Measurements from ENCODE around the gene MSTN. TPM values are rescaled to one million over a fixed set of nuclear protein-coding genes. Genes with fewer than 3 reads are reported as not detected.

The MSTN gene
- total RNA-seq, 1 experiment from 2014 or later = not detected

DNA sequence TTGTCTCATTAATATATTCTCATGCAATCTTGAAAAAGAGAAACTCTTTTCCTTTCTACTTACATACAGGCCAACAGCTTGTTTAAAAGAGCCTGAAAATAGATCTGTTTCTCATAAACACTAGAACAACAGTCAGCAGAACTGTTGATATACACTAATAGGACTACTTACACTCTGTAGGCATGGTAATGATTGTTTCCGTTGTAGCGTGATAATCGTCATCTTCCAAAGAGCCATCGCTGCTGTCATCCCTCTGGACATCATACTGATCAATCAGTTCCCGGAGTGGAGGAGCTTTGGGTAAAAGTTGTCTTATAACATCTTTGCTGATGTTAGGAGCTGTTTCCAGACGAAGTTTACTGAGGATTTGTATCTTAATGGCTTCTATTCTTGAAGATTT, 476 bp downstream of the MSTN start:
- Mint-ChIP-seq H3K27ac (no peak overlapping the region), H3K4me1 (no peaks in the 10 kb centered on the region), H3K36me3 (no peaks in the 10 kb centered on the region), H3K9me3 (no peaks in the 10 kb centered on the region), H3K27me3 (ENCODE audit: low read depth) (no peaks in the 10 kb centered on the region), H3K4me3 (no peak overlapping the region)
- ATAC-seq (no peak), DNase-seq (ENCODE audit: low spot score) (no peak)
- CTCF ChIA-PET = no interaction called here
- TF ChIP-seq FOXJ3 (CRISPR knock-in tag; IDR thresholded peaks at IDR 0.05; ENCODE audit: borderline replicate concordance) (no peak), ZNF423 (CRISPR knock-in tag; IDR thresholded peaks at IDR 0.05) (no peak), SOX15 (CRISPR knock-in tag; IDR thresholded peaks at IDR 0.05) (no peak), HMGA2 (CRISPR knock-in tag; IDR thresholded peaks at IDR 0.05) (no peak), NFATC4 (CRISPR knock-in tag; IDR thresholded peaks at IDR 0.05) (no peak), SMAD3 (CRISPR knock-in tag; IDR thresholded peaks at IDR 0.05; ENCODE audit: borderline replicate concordance) (no peak), ETV6 (CRISPR knock-in tag; IDR thresholded peaks at IDR 0.05) (no peak)
- TF ChIP-seq, protein P1, sequence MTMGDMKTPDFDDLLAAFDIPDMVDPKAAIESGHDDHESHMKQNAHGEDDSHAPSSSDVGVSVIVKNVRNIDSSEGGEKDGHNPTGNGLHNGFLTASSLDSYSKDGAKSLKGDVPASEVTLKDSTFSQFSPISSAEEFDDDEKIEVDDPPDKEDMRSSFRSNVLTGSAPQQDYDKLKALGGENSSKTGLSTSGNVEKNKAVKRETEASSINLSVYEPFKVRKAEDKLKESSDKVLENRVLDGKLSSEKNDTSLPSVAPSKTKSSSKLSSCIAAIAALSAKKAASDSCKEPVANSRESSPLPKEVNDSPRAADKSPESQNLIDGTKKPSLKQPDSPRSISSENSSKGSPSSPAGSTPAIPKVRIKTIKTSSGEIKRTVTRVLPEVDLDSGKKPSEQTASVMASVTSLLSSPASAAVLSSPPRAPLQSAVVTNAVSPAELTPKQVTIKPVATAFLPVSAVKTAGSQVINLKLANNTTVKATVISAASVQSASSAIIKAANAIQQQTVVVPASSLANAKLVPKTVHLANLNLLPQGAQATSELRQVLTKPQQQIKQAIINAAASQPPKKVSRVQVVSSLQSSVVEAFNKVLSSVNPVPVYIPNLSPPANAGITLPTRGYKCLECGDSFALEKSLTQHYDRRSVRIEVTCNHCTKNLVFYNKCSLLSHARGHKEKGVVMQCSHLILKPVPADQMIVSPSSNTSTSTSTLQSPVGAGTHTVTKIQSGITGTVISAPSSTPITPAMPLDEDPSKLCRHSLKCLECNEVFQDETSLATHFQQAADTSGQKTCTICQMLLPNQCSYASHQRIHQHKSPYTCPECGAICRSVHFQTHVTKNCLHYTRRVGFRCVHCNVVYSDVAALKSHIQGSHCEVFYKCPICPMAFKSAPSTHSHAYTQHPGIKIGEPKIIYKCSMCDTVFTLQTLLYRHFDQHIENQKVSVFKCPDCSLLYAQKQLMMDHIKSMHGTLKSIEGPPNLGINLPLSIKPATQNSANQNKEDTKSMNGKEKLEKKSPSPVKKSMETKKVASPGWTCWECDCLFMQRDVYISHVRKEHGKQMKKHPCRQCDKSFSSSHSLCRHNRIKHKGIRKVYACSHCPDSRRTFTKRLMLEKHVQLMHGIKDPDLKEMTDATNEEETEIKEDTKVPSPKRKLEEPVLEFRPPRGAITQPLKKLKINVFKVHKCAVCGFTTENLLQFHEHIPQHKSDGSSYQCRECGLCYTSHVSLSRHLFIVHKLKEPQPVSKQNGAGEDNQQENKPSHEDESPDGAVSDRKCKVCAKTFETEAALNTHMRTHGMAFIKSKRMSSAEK (CRISPR knock-in tag; IDR thresholded peaks at IDR 0.05; ENCODE audit: borderline replicate concordance) = no peak
- TF ChIP-seq, protein P2, sequence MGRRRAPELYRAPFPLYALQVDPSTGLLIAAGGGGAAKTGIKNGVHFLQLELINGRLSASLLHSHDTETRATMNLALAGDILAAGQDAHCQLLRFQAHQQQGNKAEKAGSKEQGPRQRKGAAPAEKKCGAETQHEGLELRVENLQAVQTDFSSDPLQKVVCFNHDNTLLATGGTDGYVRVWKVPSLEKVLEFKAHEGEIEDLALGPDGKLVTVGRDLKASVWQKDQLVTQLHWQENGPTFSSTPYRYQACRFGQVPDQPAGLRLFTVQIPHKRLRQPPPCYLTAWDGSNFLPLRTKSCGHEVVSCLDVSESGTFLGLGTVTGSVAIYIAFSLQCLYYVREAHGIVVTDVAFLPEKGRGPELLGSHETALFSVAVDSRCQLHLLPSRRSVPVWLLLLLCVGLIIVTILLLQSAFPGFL (CRISPR knock-in tag; IDR thresholded peaks at IDR 0.05; ENCODE audit: borderline replicate concordance) = no peak
- TF ChIP-seq, protein P3, sequence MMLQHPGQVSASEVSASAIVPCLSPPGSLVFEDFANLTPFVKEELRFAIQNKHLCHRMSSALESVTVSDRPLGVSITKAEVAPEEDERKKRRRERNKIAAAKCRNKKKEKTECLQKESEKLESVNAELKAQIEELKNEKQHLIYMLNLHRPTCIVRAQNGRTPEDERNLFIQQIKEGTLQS (CRISPR knock-in tag; conservative IDR thresholded peaks at IDR 0.05) = no peak
- TF ChIP-seq, protein P4, sequence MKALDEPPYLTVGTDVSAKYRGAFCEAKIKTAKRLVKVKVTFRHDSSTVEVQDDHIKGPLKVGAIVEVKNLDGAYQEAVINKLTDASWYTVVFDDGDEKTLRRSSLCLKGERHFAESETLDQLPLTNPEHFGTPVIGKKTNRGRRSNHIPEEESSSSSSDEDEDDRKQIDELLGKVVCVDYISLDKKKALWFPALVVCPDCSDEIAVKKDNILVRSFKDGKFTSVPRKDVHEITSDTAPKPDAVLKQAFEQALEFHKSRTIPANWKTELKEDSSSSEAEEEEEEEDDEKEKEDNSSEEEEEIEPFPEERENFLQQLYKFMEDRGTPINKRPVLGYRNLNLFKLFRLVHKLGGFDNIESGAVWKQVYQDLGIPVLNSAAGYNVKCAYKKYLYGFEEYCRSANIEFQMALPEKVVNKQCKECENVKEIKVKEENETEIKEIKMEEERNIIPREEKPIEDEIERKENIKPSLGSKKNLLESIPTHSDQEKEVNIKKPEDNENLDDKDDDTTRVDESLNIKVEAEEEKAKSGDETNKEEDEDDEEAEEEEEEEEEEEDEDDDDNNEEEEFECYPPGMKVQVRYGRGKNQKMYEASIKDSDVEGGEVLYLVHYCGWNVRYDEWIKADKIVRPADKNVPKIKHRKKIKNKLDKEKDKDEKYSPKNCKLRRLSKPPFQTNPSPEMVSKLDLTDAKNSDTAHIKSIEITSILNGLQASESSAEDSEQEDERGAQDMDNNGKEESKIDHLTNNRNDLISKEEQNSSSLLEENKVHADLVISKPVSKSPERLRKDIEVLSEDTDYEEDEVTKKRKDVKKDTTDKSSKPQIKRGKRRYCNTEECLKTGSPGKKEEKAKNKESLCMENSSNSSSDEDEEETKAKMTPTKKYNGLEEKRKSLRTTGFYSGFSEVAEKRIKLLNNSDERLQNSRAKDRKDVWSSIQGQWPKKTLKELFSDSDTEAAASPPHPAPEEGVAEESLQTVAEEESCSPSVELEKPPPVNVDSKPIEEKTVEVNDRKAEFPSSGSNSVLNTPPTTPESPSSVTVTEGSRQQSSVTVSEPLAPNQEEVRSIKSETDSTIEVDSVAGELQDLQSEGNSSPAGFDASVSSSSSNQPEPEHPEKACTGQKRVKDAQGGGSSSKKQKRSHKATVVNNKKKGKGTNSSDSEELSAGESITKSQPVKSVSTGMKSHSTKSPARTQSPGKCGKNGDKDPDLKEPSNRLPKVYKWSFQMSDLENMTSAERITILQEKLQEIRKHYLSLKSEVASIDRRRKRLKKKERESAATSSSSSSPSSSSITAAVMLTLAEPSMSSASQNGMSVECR (CRISPR knock-in tag; IDR thresholded peaks at IDR 0.05; ENCODE audit: borderline replicate concordance) = no peak
- POLR2A ChIA-PET = no interaction called here

DNA sequence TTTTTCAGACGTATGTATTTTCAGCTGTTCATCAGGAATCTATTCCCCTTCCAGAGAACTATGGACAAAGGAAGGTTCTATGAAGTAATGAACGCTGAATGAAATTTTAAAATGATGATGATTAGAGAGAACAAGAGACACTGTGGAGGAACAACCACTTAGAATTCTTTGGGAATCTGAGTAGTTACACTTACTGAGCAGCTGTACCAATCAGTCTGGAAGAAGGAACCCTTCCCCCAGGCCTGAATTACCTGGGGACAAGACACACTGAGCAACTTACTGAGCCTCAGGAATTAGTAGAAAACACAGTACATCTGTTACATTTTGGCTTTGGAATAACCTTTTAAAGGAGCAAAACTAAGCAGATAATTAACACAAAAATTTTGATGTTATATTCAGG, 1.9 kb downstream of the MSTN start:
- CTCF ChIA-PET = no interaction called here
- TF ChIP-seq CREM (CRISPR knock-in tag; IDR thresholded peaks at IDR 0.05) (no peak), EMX1 (CRISPR knock-in tag; IDR thresholded peaks at IDR 0.05) (no peak), ZNF232 (CRISPR knock-in tag; IDR thresholded peaks at IDR 0.05) (no peak), NR2C2 (CRISPR knock-in tag; IDR thresholded peaks at IDR 0.05) (no peak)
- TF ChIP-seq, protein P5, sequence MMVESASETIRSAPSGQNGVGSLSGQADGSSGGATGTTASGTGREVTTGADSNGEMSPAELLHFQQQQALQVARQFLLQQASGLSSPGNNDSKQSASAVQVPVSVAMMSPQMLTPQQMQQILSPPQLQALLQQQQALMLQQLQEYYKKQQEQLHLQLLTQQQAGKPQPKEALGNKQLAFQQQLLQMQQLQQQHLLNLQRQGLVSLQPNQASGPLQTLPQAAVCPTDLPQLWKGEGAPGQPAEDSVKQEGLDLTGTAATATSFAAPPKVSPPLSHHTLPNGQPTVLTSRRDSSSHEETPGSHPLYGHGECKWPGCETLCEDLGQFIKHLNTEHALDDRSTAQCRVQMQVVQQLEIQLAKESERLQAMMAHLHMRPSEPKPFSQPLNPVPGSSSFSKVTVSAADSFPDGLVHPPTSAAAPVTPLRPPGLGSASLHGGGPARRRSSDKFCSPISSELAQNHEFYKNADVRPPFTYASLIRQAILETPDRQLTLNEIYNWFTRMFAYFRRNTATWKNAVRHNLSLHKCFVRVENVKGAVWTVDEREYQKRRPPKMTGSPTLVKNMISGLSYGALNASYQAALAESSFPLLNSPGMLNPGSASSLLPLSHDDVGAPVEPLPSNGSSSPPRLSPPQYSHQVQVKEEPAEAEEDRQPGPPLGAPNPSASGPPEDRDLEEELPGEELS (CRISPR knock-in tag; IDR thresholded peaks at IDR 0.05) = no peak
- TF ChIP-seq, protein P6, sequence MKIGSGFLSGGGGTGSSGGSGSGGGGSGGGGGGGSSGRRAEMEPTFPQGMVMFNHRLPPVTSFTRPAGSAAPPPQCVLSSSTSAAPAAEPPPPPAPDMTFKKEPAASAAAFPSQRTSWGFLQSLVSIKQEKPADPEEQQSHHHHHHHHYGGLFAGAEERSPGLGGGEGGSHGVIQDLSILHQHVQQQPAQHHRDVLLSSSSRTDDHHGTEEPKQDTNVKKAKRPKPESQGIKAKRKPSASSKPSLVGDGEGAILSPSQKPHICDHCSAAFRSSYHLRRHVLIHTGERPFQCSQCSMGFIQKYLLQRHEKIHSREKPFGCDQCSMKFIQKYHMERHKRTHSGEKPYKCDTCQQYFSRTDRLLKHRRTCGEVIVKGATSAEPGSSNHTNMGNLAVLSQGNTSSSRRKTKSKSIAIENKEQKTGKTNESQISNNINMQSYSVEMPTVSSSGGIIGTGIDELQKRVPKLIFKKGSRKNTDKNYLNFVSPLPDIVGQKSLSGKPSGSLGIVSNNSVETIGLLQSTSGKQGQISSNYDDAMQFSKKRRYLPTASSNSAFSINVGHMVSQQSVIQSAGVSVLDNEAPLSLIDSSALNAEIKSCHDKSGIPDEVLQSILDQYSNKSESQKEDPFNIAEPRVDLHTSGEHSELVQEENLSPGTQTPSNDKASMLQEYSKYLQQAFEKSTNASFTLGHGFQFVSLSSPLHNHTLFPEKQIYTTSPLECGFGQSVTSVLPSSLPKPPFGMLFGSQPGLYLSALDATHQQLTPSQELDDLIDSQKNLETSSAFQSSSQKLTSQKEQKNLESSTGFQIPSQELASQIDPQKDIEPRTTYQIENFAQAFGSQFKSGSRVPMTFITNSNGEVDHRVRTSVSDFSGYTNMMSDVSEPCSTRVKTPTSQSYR (CRISPR knock-in tag; IDR thresholded peaks at IDR 0.05) = no peak
- TF ChIP-seq, protein P7, sequence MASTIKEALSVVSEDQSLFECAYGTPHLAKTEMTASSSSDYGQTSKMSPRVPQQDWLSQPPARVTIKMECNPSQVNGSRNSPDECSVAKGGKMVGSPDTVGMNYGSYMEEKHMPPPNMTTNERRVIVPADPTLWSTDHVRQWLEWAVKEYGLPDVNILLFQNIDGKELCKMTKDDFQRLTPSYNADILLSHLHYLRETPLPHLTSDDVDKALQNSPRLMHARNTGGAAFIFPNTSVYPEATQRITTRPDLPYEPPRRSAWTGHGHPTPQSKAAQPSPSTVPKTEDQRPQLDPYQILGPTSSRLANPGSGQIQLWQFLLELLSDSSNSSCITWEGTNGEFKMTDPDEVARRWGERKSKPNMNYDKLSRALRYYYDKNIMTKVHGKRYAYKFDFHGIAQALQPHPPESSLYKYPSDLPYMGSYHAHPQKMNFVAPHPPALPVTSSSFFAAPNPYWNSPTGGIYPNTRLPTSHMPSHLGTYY (CRISPR knock-in tag; IDR thresholded peaks at IDR 0.05) = no peak
- TF ChIP-seq, protein P2 (CRISPR knock-in tag; IDR thresholded peaks at IDR 0.05; ENCODE audit: borderline replicate concordance) = no peak

More for the DNA sequence above, 1.9 kb downstream of the MSTN start:
- no peaks in the 10 kb centered on the region for H3K9me3 Mint-ChIP-seq
- POLR2A ChIA-PET = no interaction called here
- no peak overlapping the region for H3K27ac Mint-ChIP-seq
- no peaks in the 10 kb centered on the region for H3K27me3 Mint-ChIP-seq (ENCODE audit: low read depth)
- DNase-seq (ENCODE audit: low spot score) (no peak), ATAC-seq (no peak)
- H3K4me1 Mint-ChIP-seq = no peaks in the 10 kb centered on the region
- H3K36me3 Mint-ChIP-seq = no peaks in the 10 kb centered on the region
- no peak overlapping the region for H3K4me3 Mint-ChIP-seq

Data from WTC11 (cell line).